GM12873 (cell line): ENCODE data around the gene ACSL3.

Source experiments
- TF ChIP-seq, protein P1 (sequence below): IDR thresholded peaks from 2 replicates; pipeline ENCODE4 v1.5.1; 2012; ENCODE audit warnings: low read depth, mild to moderate bottlenecking, moderate library complexity, low read length, control low read depth; ENCODE audit not compliant: insufficient read depth; ENCODE audit errors: missing control alignments

Gene ACSL3

DNA sequence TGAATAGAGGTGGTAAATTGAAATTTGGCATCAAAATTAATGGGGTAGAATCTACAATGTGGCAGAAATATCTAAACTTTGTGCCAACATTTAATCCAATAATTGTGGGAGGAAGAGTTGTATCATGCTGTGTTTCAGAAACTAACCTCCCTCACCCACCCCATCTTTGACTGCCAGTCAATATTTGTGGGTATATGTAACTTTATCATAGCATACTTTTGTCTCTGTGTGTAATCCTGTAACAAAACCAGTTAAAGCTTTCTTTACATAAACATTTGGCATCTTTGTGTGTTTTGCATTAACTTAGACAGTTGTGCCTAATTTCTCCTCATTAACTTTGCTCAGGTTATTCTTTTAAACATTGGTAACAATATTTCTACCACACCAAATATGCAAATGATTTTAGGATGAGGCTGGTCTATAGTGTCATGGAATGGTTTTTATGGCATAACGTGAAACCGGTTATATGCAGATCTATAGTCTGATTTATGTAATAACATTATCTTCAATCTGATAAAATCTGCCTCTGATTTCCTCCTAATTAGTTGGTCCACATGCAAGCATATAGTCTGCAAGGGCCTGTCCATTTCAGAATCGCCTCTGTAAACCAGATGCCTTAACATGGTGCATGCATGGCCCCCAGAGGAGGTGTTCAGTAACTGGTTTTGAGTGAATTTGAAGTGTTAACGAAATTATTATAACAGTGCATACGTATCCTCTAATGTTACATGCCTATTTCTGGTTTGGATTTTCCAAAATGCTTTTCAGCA lies 84.3 kb downstream of the ACSL3 start:
- TF ChIP-seq, protein P1, sequence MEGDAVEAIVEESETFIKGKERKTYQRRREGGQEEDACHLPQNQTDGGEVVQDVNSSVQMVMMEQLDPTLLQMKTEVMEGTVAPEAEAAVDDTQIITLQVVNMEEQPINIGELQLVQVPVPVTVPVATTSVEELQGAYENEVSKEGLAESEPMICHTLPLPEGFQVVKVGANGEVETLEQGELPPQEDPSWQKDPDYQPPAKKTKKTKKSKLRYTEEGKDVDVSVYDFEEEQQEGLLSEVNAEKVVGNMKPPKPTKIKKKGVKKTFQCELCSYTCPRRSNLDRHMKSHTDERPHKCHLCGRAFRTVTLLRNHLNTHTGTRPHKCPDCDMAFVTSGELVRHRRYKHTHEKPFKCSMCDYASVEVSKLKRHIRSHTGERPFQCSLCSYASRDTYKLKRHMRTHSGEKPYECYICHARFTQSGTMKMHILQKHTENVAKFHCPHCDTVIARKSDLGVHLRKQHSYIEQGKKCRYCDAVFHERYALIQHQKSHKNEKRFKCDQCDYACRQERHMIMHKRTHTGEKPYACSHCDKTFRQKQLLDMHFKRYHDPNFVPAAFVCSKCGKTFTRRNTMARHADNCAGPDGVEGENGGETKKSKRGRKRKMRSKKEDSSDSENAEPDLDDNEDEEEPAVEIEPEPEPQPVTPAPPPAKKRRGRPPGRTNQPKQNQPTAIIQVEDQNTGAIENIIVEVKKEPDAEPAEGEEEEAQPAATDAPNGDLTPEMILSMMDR, result no peak

- TF ChIP-seq, protein P1, result no peak
Observed at GRCh38 chr2:222945887-222946286, 85.1 kb downstream of the ACSL3 start.

GRCh38 chr2:222946700-222947287 lies 86.0 kb downstream of the ACSL3 start:
- TF ChIP-seq, protein P1, result no peak

DNA sequence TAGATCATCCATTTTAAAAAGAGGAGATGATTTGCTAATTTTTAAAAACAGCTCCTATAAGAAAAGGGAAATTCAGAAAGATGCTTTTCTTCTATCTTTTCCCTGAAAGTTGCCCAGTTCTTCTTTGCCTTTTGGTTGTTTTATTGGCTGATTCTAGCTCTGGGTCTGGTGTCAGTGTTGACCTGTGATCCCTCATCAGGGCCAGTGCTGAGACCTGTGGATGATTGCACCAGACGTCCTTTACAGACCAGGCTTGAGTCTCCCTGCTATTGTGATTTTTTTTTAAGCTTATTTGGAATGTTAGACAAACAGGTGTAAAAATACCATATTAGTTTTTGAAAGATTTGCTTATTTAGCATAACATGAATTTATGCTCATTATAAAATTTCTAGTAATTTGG lies 88.2 kb downstream of the ACSL3 start:
- TF ChIP-seq, protein P1, result no peak

- TF ChIP-seq, protein P1, result no peak
Observed at GRCh38 chr2:222949690-222950323, 89.0 kb downstream of the ACSL3 start.

DNA sequence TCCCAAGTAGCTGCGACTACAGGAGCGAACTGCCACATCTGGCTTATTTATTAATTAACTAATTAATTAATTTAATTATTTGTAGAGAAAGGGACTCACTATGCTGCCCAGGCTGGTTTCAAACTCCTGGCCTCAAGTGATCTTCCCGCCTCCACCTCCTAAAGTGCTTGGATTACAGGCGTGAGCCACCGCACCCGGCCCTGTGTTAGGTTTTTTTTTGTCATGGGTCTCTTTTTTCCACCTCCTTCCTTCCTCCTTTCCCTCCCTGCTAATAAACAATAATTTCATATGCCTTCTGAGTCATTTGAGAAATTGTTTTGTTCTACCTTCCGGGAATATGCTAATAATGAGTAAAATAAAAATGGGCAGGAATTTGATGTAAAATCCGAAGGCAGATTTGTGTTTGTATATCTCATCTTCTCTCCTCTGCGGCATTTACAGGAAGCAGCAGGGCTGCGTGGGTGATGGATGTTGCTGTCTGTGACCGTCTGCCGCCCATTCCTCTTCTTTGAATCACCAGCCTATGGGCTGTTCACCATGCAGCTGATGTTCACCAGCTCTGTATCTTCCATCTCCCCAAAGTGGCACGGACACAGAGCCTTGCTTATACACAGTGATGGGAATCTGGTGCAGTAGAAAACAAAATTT lies 89.9 kb downstream of the ACSL3 start:
- TF ChIP-seq, protein P1, result no peak

GRCh38 chr2:222952204-222952603 lies 91.4 kb downstream of the ACSL3 start:
- TF ChIP-seq, protein P1, result no peak
